ENCODE measurements around the gene AMER1.

DNA sequence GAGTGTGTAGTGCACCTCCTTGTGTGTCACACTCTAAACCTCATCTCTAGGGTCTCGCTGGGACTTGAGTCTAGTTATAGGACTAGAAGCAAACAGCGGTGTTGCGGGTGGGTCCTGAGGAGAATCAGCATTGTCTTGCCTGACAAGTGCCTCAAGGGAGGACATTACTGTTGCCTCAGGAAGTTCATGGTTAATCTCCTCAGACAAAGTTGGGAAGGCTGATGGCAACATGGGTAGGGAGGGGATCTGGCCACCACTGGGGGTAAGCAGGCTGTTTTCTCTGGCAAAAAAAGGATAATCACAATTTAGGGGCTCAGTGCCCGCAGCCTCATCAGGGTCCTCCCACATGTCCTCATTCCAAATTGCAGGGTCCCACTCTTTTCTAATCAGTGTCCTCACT lies 12.5 kb upstream of the AMER1 start:
- no peak for TF ChIP-seq POLR2AphosphoS5 (IDR thresholded peaks at IDR 0.05)
- no peak for TF ChIP-seq CTCF (IDR thresholded peaks at IDR 0.05)
- TF ChIP-seq POLR2A (IDR thresholded peaks at IDR 0.05), result no peak
